ENCODE data around the gene PTPRK. TPM values are rescaled to one million over a fixed set of nuclear protein-coding genes. Genes with fewer than 3 reads are reported as not detected.

PTPRK gene
- total RNA-seq, 2 experiments from 2014 or later, result not detected

DNA sequence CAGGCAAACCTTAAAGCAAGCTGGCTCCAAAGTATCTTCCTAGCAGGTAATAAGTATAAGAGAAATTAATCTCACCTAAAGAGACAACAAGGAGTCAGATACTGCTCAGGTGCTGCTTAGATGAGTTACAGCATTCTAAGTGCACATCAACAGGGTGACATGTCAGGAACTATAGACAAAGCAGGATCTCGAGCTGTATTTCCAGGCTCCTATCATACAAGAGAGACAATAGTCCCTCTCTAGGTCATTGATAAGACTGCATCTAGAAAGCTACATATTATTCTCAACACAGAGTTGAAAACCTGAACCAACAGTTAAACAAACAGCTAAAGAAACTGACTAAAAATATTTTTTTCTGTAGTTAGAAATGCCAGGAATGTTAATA is 3.9 kb downstream of the PTPRK start:
- H2AFZ ChIP-seq (ENCODE audit: low read length), result no peak overlapping the region
- no peaks in the 10 kb centered on the region for H3K36me3 ChIP-seq (ENCODE audit: insufficient read depth, low read length)
- no peaks in the 10 kb centered on the region for H3K9me2 ChIP-seq (ENCODE audit: insufficient read depth, low read length)
- no peak overlapping the region for H3K27ac ChIP-seq (ENCODE audit: low read depth, low read length, poor library complexity, severe bottlenecking)
- POLR2A ChIA-PET, result no interaction called here
- DNase-seq (ENCODE audit: low spot score), result no peak
- H4K20me1 ChIP-seq (ENCODE audit: insufficient read depth, low read length), result no peaks in the 10 kb centered on the region
- no peaks in the 10 kb centered on the region for H3K9me3 ChIP-seq (ENCODE audit: low read length)
- BruUV-seq (replicated peaks), result no TSS peak
- no peak overlapping the region for H3K4me2 ChIP-seq (ENCODE audit: low read length)
- H3K79me2 ChIP-seq (ENCODE audit: insufficient read depth, low read depth, low read length), result no peaks in the 10 kb centered on the region
- TF ChIP-seq, protein P1, sequence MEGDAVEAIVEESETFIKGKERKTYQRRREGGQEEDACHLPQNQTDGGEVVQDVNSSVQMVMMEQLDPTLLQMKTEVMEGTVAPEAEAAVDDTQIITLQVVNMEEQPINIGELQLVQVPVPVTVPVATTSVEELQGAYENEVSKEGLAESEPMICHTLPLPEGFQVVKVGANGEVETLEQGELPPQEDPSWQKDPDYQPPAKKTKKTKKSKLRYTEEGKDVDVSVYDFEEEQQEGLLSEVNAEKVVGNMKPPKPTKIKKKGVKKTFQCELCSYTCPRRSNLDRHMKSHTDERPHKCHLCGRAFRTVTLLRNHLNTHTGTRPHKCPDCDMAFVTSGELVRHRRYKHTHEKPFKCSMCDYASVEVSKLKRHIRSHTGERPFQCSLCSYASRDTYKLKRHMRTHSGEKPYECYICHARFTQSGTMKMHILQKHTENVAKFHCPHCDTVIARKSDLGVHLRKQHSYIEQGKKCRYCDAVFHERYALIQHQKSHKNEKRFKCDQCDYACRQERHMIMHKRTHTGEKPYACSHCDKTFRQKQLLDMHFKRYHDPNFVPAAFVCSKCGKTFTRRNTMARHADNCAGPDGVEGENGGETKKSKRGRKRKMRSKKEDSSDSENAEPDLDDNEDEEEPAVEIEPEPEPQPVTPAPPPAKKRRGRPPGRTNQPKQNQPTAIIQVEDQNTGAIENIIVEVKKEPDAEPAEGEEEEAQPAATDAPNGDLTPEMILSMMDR (conservative IDR thresholded peaks at IDR 0.05; ENCODE audit: low read length), result 0 out of 2 replicates have a peak, but pooled peaks have one; percentile 20
- TF ChIP-seq EZH2phosphoT487 (IDR thresholded peaks at IDR 0.05; ENCODE audit: borderline replicate concordance, low read depth, low read length), result no peak
- no peaks in the 10 kb centered on the region for H3K4me1 ChIP-seq (ENCODE audit: insufficient read depth, low read length, poor library complexity, severe bottlenecking)
- intact Hi-C loops (cut with micrococcal nuclease; ENCODE audit: unreplicated experiment), result no loop called here
- no peak overlapping the region for H3K4me3 ChIP-seq (ENCODE audit: low read depth, low read length, poor library complexity, severe bottlenecking)
- CTCF ChIA-PET (ENCODE audit: unreplicated experiment), result no interaction called here

- no peak for DNase-seq (ENCODE audit: low spot score)
- POLR2A ChIA-PET, result no interaction called here
- H3K9me3 ChIP-seq (ENCODE audit: low read length), result no peaks in the 10 kb centered on the region
- H3K4me2 ChIP-seq (ENCODE audit: low read length), result no peak overlapping the region
- H3K27ac ChIP-seq (ENCODE audit: low read depth, low read length, poor library complexity, severe bottlenecking), result no peak overlapping the region
- no peaks in the 10 kb centered on the region for H3K4me1 ChIP-seq (ENCODE audit: insufficient read depth, low read length, poor library complexity, severe bottlenecking)
- H3K9me2 ChIP-seq (ENCODE audit: insufficient read depth, low read length), result no peaks in the 10 kb centered on the region
- CTCF ChIA-PET (ENCODE audit: unreplicated experiment), result no interaction called here
- H3K36me3 ChIP-seq (ENCODE audit: insufficient read depth, low read length), result no peaks in the 10 kb centered on the region
- BruUV-seq (replicated peaks), result no TSS peak
- H2AFZ ChIP-seq (ENCODE audit: low read length), result no peak overlapping the region
- no peaks in the 10 kb centered on the region for H4K20me1 ChIP-seq (ENCODE audit: insufficient read depth, low read length)
- TF ChIP-seq EZH2phosphoT487 (IDR thresholded peaks at IDR 0.05; ENCODE audit: borderline replicate concordance, low read depth, low read length), result no peak
- TF ChIP-seq, protein P1 (conservative IDR thresholded peaks at IDR 0.05; ENCODE audit: low read length), result no peak
- intact Hi-C loops (cut with micrococcal nuclease; ENCODE audit: unreplicated experiment), result no loop called here
- no peak overlapping the region for H3K4me3 ChIP-seq (ENCODE audit: low read depth, low read length, poor library complexity, severe bottlenecking)
- H3K79me2 ChIP-seq (ENCODE audit: insufficient read depth, low read depth, low read length), result no peaks in the 10 kb centered on the region
Observed at GRCh38 chr6:128515550-128516513, 4.6 kb downstream of the PTPRK start.

DNA sequence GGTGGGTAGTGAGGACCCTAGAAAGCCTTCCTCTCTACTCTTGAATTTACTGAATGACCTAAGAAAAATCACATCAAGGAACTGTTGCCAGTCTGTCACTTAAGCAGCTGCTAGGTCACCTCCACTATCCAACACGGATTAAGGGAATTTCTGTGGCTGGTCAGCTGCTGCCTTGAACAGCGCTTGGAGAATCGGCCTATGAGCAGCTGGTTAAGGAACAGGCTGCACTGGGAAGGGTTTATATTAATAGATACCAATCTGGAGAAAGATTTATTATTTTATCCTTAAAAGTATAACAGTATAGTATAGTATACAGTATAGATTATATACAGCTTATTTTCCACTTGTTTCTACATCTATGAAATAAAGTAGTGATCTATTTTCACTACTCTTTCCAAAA is 6.5 kb downstream of the PTPRK start:
- Histone ChIP-seq H3K79me2 (ENCODE audit: insufficient read depth, low read depth, low read length) (no peaks in the 10 kb centered on the region), H3K9me2 (ENCODE audit: insufficient read depth, low read length) (no peaks in the 10 kb centered on the region), H3K9me3 (ENCODE audit: low read length) (no peaks in the 10 kb centered on the region), H3K27ac (ENCODE audit: low read depth, low read length, poor library complexity, severe bottlenecking) (no peak overlapping the region), H3K4me1 (ENCODE audit: insufficient read depth, low read length, poor library complexity, severe bottlenecking) (no peaks in the 10 kb centered on the region), H3K4me3 (ENCODE audit: low read depth, low read length, poor library complexity, severe bottlenecking) (no peak overlapping the region), H3K36me3 (ENCODE audit: insufficient read depth, low read length) (no peaks in the 10 kb centered on the region), H2AFZ (ENCODE audit: low read length) (no peak overlapping the region), H3K4me2 (ENCODE audit: low read length) (no peak overlapping the region), H4K20me1 (ENCODE audit: insufficient read depth, low read length) (no peaks in the 10 kb centered on the region)
- intact Hi-C loops (cut with micrococcal nuclease; ENCODE audit: unreplicated experiment), result no loop called here
- DNase-seq (ENCODE audit: low spot score), result no peak
- no peak for TF ChIP-seq EZH2phosphoT487 (IDR thresholded peaks at IDR 0.05; ENCODE audit: borderline replicate concordance, low read depth, low read length)
- TF ChIP-seq, protein P1 (conservative IDR thresholded peaks at IDR 0.05; ENCODE audit: low read length), result no peak
- POLR2A ChIA-PET, result no interaction called here
- no TSS peak for BruUV-seq (replicated peaks)
- CTCF ChIA-PET (ENCODE audit: unreplicated experiment), result no interaction called here
